Erythroblast (primary cell): ENCODE results near the gene KRTAP4-16.
"Not testable (repeated sequence)": the region's sequence is repeated elsewhere in the genome, so short reads cannot be mapped to it uniquely, and the experiment has no call there.

Source experiments
- GATA1 ChIP-seq: IDR thresholded peaks from 2 replicates; pipeline ENCODE4 v1.6.1; 2011; ENCODE audit warnings: low read depth, mild to moderate bottlenecking, control low read depth, low read length, moderate library complexity
- POLR2A ChIP-seq: IDR thresholded peaks from 2 replicates; pipeline ENCODE4 v1.6.1; 2011; ENCODE audit warnings: mild to moderate bottlenecking, low read length

DNA sequence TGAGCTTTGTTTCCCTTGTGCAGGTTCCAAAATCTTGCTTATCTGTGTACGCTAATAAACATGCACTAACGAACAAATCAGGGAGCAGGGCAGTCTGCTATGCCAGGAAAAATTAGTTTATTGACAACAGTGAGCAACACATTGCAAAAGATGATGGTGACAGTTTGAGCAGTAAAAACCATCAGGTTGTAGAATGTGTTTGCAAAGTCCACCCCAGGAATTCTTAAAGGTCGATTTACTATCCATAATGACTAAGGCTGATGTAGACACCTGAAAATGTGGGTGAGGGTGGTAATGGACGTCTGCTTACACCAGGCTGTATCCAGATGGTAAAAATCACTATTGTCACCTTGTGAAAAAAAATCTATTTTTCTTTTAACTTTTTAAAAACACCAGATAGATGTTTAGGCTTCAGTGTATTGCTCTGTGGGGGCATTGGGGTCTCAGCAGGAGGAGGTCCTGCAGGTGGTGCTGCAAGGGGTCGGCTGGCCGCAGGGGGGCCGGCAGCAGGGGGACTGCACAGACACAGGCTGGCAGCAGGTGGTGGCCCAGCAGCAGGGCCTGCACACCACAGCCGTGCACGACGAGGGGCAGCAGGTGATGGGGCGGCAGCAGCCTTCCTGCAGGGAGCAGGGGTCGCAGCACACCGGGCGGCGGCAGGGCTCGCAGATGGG is 36.9 kb downstream of the KRTAP4-16 start:
- TF ChIP-seq POLR2A, GATA1: not testable (repeated sequence)
